GM12874 (cell line): ENCODE results near the gene ATXN7L1.

Experiments used
- CTCF ChIP-seq: IDR thresholded peaks from 2 replicates; pipeline ENCODE4 v1.5.1; 2011; ENCODE audit warnings: low read depth, mild to moderate bottlenecking, control low read depth, low read length, moderate library complexity; ENCODE audit not compliant: insufficient read depth

ATXN7L1 gene

GRCh38 chr7:105715528-105715927, 160.9 kb downstream of the ATXN7L1 start:
- no peak for TF ChIP-seq CTCF

GRCh38 chr7:105713488-105714465, 162.6 kb downstream of the ATXN7L1 start:
- no peak for TF ChIP-seq CTCF

GRCh38 chr7:105712877-105713276, 163.5 kb downstream of the ATXN7L1 start:
- no peak for TF ChIP-seq CTCF

GRCh38 chr7:105711726-105712402, 164.5 kb downstream of the ATXN7L1 start:
- no peak for TF ChIP-seq CTCF

GRCh38 chr7:105708763-105709080, 167.7 kb downstream of the ATXN7L1 start:
- no peak for TF ChIP-seq CTCF

GRCh38 chr7:105707967-105708762, 168.2 kb downstream of the ATXN7L1 start:
- no peak for TF ChIP-seq CTCF

GRCh38 chr7:105707381-105707780, 169.0 kb downstream of the ATXN7L1 start:
- TF ChIP-seq CTCF, result no peak
